Measurements from ENCODE around the gene MCAT.

DNA sequence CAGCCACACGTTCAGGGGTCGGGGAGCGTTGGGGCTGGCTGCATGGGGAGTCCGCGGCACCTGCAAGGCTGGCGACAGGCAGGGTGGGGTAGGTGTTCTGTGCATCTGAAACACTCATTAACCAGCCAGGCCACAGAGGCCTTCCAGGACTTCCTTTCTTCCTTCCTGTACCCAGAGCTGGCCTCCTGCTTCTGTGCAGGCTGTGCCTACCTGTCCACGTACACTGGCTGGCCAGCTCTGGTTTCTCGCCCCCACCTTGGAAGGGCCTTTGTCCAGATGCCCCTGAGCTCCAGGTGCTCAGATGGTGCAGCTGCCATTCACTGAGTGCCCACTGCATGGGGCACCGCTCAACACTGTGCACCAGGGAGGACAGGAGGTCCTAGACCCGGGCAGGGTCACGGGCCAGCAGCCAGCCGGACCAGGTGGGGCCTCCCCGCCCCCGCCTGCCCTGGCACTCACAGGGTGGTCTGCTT, 27.9 kb upstream of the MCAT start:
- TF ChIP-seq EZH2 (IDR thresholded peaks at IDR 0.05) (no peak), POLR2AphosphoS5 (IDR thresholded peaks at IDR 0.05; ENCODE audit: borderline replicate concordance, low read depth, low read length) (no peak)
